Smooth muscle cell (in vitro differentiated cells): Measurements from ENCODE around the gene TRIM31. TPM values are rescaled to one million over a fixed set of nuclear protein-coding genes. Genes with fewer than 3 reads are reported as not detected.

ENCODE experiments used
- DNase-seq: peaks from one replicate; lab custom pipeline; 2025; ENCODE audit not compliant: unreplicated experiment; lab: John Stamatoyannopoulos, UW
- H2AFZ ChIP-seq: fragments of 200-600 bp; sonication (generic); 2 replicates; pipeline ENCODE4 v1.6.0; 2016; ENCODE audit warnings: antibody characterized with exemption, low read depth, mild to moderate bottlenecking
- H3F3A ChIP-seq: fragments of 200-600 bp; sonication (generic); 2 replicates; pipeline ENCODE4 v1.6.0; 2017; ENCODE audit warnings: antibody characterized with exemption, low read depth
- H3K27ac ChIP-seq: fragments of 200-600 bp; sonication (generic); 2 replicates; pipeline ENCODE4 v1.5.1; 2016; ENCODE audit warnings: low read depth, mild to moderate bottlenecking
- H3K27me3 ChIP-seq: fragments of 200-600 bp; sonication (generic); 2 replicates; pipeline ENCODE4 v1.6.1; 2016; ENCODE audit warnings: low read depth, mild to moderate bottlenecking
- H3K36me3 ChIP-seq: fragments of 200-600 bp; sonication (generic); 2 replicates; pipeline ENCODE4 v1.5.1; 2016; ENCODE audit warnings: low read depth
- H3K4me1 ChIP-seq: fragments of 200-600 bp; sonication (generic); 2 replicates; pipeline ENCODE4 v1.5.1; 2016; ENCODE audit warnings: low read depth
- H3K4me2 ChIP-seq: fragments of 200-600 bp; sonication (generic); 2 replicates; pipeline ENCODE4 v1.6.0; 2016; ENCODE audit warnings: mild to moderate bottlenecking
- H3K4me3 ChIP-seq: fragments of 200-600 bp; sonication (generic); 2 replicates; pipeline ENCODE4 v1.5.1; 2016; ENCODE audit warnings: mild to moderate bottlenecking
- H3K79me2 ChIP-seq: fragments of 200-600 bp; sonication (generic); 2 replicates; pipeline ENCODE4 v1.6.0; 2016; ENCODE audit warnings: low read depth, mild to moderate bottlenecking
- H3K9ac ChIP-seq: fragments of 200-600 bp; sonication (generic); 2 replicates; pipeline ENCODE4 v1.6.0; 2016; ENCODE audit warnings: low read depth
- H3K9me3 ChIP-seq: fragments of 200-600 bp; sonication (generic); replicated peaks from 2 replicates; pipeline ENCODE4 v1.5.1; 2016; ENCODE audit warnings: low read depth
- H4K20me1 ChIP-seq: fragments of 200-600 bp; sonication (generic); 2 replicates; pipeline ENCODE4 v1.6.0; 2016; ENCODE audit warnings: low read depth
- WGBS: methylation state at CpG from one replicate; pipeline ENCODE4 v1.1.7; 2016; ENCODE audit warnings: low lambda C conversion rate; 5-methylcytosine and 5-hydroxymethylcytosine counted together
- polyA plus RNA-seq: library from polyadenylated mRNA; unstranded; fragments of >200 nt; fragmentation: Nextera tagmentation; extraction: Ambion mirVana; gene quantifications from 2 replicates; pipeline ENCODE4 v1.2.1, GENCODE V29; 2016
- total RNA-seq: library from RNA; depleted of rRNA; stranded (reverse); fragments of >200 nt; gene quantifications from 2 replicates; pipeline ENCODE4 v1.2.3, GENCODE V29; 2014
- TF ChIP-seq, protein P1 (sequence below): fragments of 200-600 bp; sonication (generic); IDR thresholded peaks from 2 replicates; pipeline ENCODE4 v1.5.1; 2017; ENCODE audit warnings: borderline replicate concordance, mild to moderate bottlenecking, antibody characterized with exemption; ENCODE audit not compliant: insufficient read depth, poor library complexity, severe bottlenecking

Gene TRIM31
- total and polyA plus RNA-seq, 2 experiments from 2014 or later: 0.18 TPM; not detected in 1

DNA sequence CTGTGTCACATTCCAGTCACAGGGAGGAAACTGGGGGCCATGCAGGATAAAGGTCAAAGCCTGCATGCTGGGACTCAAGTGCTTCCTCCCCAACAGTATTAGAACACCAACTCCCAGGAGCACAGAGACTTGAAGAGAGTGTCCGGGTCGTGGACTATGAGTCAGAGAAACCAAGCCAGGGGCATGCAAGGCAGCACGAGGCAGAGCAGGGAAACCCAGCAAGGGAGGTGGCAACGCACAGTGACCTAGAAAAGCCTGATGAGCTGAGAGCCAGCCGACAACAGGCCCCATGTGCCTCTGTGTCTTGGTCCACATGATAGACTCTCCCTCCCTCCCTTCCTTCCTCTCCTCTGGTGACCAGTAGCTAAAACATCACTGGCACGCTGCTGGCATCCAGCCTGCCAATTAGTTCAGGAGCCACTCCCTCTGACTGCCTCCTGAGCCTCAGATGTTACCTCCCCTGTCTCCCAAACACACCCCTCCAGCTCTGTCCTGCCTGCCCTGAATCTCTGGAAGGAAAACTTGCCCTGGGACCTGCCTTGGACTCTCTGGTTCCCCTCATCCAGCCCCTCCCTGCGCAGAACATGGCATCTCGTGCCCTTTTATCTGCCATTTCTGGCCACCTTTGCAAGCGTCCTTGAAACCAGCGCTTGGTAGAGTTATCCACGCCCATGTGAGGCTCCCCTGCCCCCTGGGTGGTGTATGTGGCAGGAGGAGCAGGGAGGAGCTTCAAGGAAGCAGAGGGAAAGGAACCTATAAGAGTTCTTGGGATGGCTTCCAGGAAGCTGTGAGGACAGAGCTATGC is 21.1 kb downstream of the TRIM31 start:
- Histone ChIP-seq H3K27me3 (peaks cover 55% of the 10 kb centered on the region), H3K4me3 (no peak overlapping the region), H3K27ac (no peak overlapping the region), H3K79me2 (no peaks in the 10 kb centered on the region), H3K9me3 (no peaks in the 10 kb centered on the region), H3K9ac (no peak overlapping the region), H3K4me1 (no peaks in the 10 kb centered on the region), H3K36me3 (no peaks in the 10 kb centered on the region), H4K20me1 (no peaks in the 10 kb centered on the region), H2AFZ (no peak overlapping the region), H3F3A (no peaks in the 10 kb centered on the region), H3K4me2 (no peak overlapping the region)
- no peak for DNase-seq
- TF ChIP-seq, protein P1, sequence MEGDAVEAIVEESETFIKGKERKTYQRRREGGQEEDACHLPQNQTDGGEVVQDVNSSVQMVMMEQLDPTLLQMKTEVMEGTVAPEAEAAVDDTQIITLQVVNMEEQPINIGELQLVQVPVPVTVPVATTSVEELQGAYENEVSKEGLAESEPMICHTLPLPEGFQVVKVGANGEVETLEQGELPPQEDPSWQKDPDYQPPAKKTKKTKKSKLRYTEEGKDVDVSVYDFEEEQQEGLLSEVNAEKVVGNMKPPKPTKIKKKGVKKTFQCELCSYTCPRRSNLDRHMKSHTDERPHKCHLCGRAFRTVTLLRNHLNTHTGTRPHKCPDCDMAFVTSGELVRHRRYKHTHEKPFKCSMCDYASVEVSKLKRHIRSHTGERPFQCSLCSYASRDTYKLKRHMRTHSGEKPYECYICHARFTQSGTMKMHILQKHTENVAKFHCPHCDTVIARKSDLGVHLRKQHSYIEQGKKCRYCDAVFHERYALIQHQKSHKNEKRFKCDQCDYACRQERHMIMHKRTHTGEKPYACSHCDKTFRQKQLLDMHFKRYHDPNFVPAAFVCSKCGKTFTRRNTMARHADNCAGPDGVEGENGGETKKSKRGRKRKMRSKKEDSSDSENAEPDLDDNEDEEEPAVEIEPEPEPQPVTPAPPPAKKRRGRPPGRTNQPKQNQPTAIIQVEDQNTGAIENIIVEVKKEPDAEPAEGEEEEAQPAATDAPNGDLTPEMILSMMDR: no peak
- WGBS: 40% methylated on average over 11 of the region's 11 CpGs

DNA sequence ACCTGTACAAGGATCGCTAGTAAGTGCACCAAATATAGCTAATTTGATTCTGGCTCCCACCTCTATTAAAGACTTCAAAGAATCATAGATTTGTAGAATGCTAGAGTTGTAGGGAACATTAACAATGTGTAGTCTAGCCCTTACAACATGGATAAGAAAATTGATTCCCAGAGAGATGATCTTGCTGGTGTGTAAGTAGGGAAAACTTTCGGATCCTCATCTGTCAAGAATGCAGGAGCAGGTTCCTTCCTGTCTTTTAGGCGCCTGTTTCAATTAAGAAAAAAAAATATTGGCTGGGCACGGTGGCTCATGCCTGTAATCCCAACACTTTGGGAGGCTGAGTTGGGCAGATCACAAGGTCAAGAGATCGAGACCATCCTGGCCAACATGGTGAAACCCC is 25.0 kb downstream of the TRIM31 start:
- no peaks in the 10 kb centered on the region for H3F3A ChIP-seq
- H3K27me3 ChIP-seq: peaks cover 23% of the 10 kb centered on the region
- H3K4me1 ChIP-seq: no peaks in the 10 kb centered on the region
- WGBS: 86% methylated on average over 5 of the region's 5 CpGs
- no peaks in the 10 kb centered on the region for H3K9me3 ChIP-seq
- H3K36me3 ChIP-seq: no peaks in the 10 kb centered on the region
- DNase-seq: no peak
- no peaks in the 10 kb centered on the region for H3K79me2 ChIP-seq
- no peaks in the 10 kb centered on the region for H4K20me1 ChIP-seq
- no peak overlapping the region for H3K27ac ChIP-seq
- no peak overlapping the region for H3K9ac ChIP-seq
- H3K4me3 ChIP-seq: no peak overlapping the region
- TF ChIP-seq, protein P1: no peak
- no peak overlapping the region for H2AFZ ChIP-seq
- no peak overlapping the region for H3K4me2 ChIP-seq

DNA sequence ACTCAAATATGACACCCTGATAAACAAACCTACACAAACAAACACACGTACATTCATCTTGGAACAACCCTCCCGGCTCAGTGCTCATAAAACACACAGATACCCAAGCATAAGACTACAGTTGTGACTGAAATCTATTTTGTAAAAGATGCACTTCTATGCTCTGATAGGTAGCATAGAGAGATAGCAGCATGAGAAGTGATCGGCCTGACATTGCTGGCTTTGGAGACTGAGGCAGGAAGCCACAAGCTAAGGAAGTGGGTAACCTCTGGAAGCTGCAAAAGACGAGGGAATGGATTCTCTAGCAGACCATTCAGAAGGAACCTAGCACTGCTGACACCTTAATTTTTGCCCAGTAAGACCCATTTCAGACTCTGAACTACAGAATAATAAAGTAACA is 35.7 kb downstream of the TRIM31 start:
- Histone ChIP-seq H2AFZ (no peak overlapping the region), H3K4me1 (peaks cover 13% of the 10 kb centered on the region), H3K27me3 (peaks cover 78% of the 10 kb centered on the region), H3K27ac (no peak overlapping the region), H3K79me2 (no peaks in the 10 kb centered on the region), H3K9ac (no peak overlapping the region), H3K4me2 (no peak overlapping the region), H4K20me1 (no peaks in the 10 kb centered on the region), H3K36me3 (no peaks in the 10 kb centered on the region), H3K9me3 (no peaks in the 10 kb centered on the region), H3K4me3 (no peak overlapping the region), H3F3A (no peaks in the 10 kb centered on the region)
- DNase-seq: no peak
- 85% methylated on average over 4 of the region's 4 CpGs for WGBS
- TF ChIP-seq, protein P1: no peak
